ENCODE data around the gene NCAPG.

Gene NCAPG

GRCh38 chr4:17866810-17867209 lies 56.0 kb downstream of the NCAPG start:
- no peak for TF ChIP-seq CREB5 (CRISPR knock-in tag; IDR thresholded peaks at IDR 0.05; ENCODE audit: low read depth)
- no peak for TF ChIP-seq ESRRG (CRISPR knock-in tag; IDR thresholded peaks at IDR 0.05)
- no peak for TF ChIP-seq CSRNP3 (CRISPR knock-in tag; IDR thresholded peaks at IDR 0.05)
- no peak for TF ChIP-seq BACH2 (CRISPR knock-in tag; IDR thresholded peaks at IDR 0.05; ENCODE audit: borderline replicate concordance)
- no peak for TF ChIP-seq ARNTL (CRISPR knock-in tag; IDR thresholded peaks at IDR 0.05; ENCODE audit: borderline replicate concordance, low read depth)
- no peak for TF ChIP-seq ZNF70 (CRISPR knock-in tag; IDR thresholded peaks at IDR 0.05)
- TF ChIP-seq ZNF8 (CRISPR knock-in tag; IDR thresholded peaks at IDR 0.05): no peak
- no peak for TF ChIP-seq TSHZ2 (CRISPR knock-in tag; IDR thresholded peaks at IDR 0.05)
- TF ChIP-seq ZFP3 (CRISPR knock-in tag; IDR thresholded peaks at IDR 0.05): no peak
- TF ChIP-seq TCF4 (CRISPR knock-in tag; IDR thresholded peaks at IDR 0.05; ENCODE audit: borderline replicate concordance): no peak
- TF ChIP-seq RARB (CRISPR knock-in tag; IDR thresholded peaks at IDR 0.05): no peak
- no peak for TF ChIP-seq POU6F1 (CRISPR knock-in tag; IDR thresholded peaks at IDR 0.05; ENCODE audit: borderline replicate concordance, low read depth)
- no peak for ATAC-seq

- no peak for TF ChIP-seq PATZ1 (CRISPR knock-in tag; IDR thresholded peaks at IDR 0.05; ENCODE audit: borderline replicate concordance)
- TF ChIP-seq CREB5 (CRISPR knock-in tag; IDR thresholded peaks at IDR 0.05; ENCODE audit: low read depth): no peak
- no peak for TF ChIP-seq TSHZ2 (CRISPR knock-in tag; IDR thresholded peaks at IDR 0.05)
- no peak for TF ChIP-seq ISL1 (CRISPR knock-in tag; IDR thresholded peaks at IDR 0.05)
- no peak for TF ChIP-seq CSRNP3 (CRISPR knock-in tag; IDR thresholded peaks at IDR 0.05)
- TF ChIP-seq ZC3H10 (CRISPR knock-in tag; IDR thresholded peaks at IDR 0.05): no peak
- TF ChIP-seq TCF4 (CRISPR knock-in tag; IDR thresholded peaks at IDR 0.05; ENCODE audit: borderline replicate concordance): no peak
- no peak for TF ChIP-seq ZNF565 (CRISPR knock-in tag; conservative IDR thresholded peaks at IDR 0.05; ENCODE audit: low read depth)
- ATAC-seq: no peak
These were observed 56.5 kb downstream of the NCAPG start for GRCh38 chr4:17867276-17867675.

Data from SK-N-SH treated with all-trans-retinoic acid at 6 μM for 48 hours (cell line).